Activated CD4-positive, alpha-beta T cell treated with anti-CD3 and anti-CD28 coated beads, Interleukin-2, amount 50 U/mL, for 4 hours (primary cell): ENCODE results near the gene ADIPOR2.

Experiments used
- DNase-seq, 2 experiments: peaks; one replicate each; pipeline ENCODE4 v3.0.0-alpha.2; 2020

Gene ADIPOR2

GRCh38 chr12:1777798-1778197 is 86.9 kb downstream of the ADIPOR2 start:
- DNase-seq: no peak

- DNase-seq: no peak
These were observed 88.0 kb downstream of the ADIPOR2 start for GRCh38 chr12:1778911-1779310.

- no peak for DNase-seq
These were observed 88.9 kb downstream of the ADIPOR2 start for GRCh38 chr12:1779783-1780182.

- DNase-seq: no peak
These were observed 90.9 kb downstream of the ADIPOR2 start for GRCh38 chr12:1781772-1782171.

GRCh38 chr12:1782215-1782614 is 91.3 kb downstream of the ADIPOR2 start:
- DNase-seq: no peak

- no peak for DNase-seq
These were observed 96.8 kb downstream of the ADIPOR2 start for GRCh38 chr12:1787714-1788113.

- no peak for DNase-seq
These were observed 99.6 kb downstream of the ADIPOR2 start for GRCh38 chr12:1790444-1790843.

- peak; percentile 63 to 65 for DNase-seq
These were observed 100.4 kb downstream of the ADIPOR2 start for GRCh38 chr12:1791104-1791841.

GRCh38 chr12:1792406-1792805 is 101.5 kb downstream of the ADIPOR2 start:
- no peak for DNase-seq

GRCh38 chr12:1793426-1794210 is 102.7 kb downstream of the ADIPOR2 start:
- DNase-seq: no peak

GRCh38 chr12:1794440-1795090 is 103.7 kb downstream of the ADIPOR2 start:
- no peak for DNase-seq

GRCh38 chr12:1795221-1795784 is 104.4 kb downstream of the ADIPOR2 start:
- DNase-seq: no peak

GRCh38 chr12:1795785-1796514 is 105.1 kb downstream of the ADIPOR2 start:
- peak; percentile 91 to 93 for DNase-seq

GRCh38 chr12:1796515-1797010 is 105.7 kb downstream of the ADIPOR2 start:
- peak; percentile 22 to 32 for DNase-seq

- DNase-seq: peak; percentile 31
These were observed 106.4 kb downstream of the ADIPOR2 start for GRCh38 chr12:1797011-1797901.

GRCh38 chr12:1797991-1798640 is 107.2 kb downstream of the ADIPOR2 start:
- no peak for DNase-seq

GRCh38 chr12:1798641-1799020 is 107.8 kb downstream of the ADIPOR2 start:
- no peak for DNase-seq

GRCh38 chr12:1799051-1799881 is 108.4 kb downstream of the ADIPOR2 start:
- no peak for DNase-seq

GRCh38 chr12:1799882-1800400 is 109.1 kb downstream of the ADIPOR2 start:
- DNase-seq: no peak
